Fibroblast of skin of left quadriceps (primary cell): ENCODE data around the gene TSPEAR.

Experiments used
- DNase-seq, 2 experiments: peaks; one replicate each; pipeline ENCODE4 v3.0.0-alpha.2; 2013; ENCODE audit warnings: low read depth in 2 of 2

Gene TSPEAR

GRCh38 chr21:44548381-44548780, 163.0 kb downstream of the TSPEAR start:
- no peak for DNase-seq

GRCh38 chr21:44547656-44548331, 163.6 kb downstream of the TSPEAR start:
- DNase-seq = no peak

GRCh38 chr21:44544566-44544965, 166.8 kb downstream of the TSPEAR start:
- DNase-seq = no peak

GRCh38 chr21:44542716-44543115, 168.7 kb downstream of the TSPEAR start:
- no peak for DNase-seq

- no peak for DNase-seq
Measured at GRCh38 chr21:44540741-44541288, 170.6 kb downstream of the TSPEAR start.

GRCh38 chr21:44539991-44540666, 171.2 kb downstream of the TSPEAR start, which contains the start of gene KRTAP10-1:
KRTAP10-1 (minus strand) TSS chr21:44540195; CDS start chr21:44540150, 45 bp downstream.
- DNase-seq = no peak

- DNase-seq = no peak
Measured at GRCh38 chr21:44539046-44539445, 172.3 kb downstream of the TSPEAR start.

GRCh38 chr21:44537930-44538911, 173.2 kb downstream of the TSPEAR start:
- DNase-seq = no peak

GRCh38 chr21:44535963-44536362, 175.4 kb downstream of the TSPEAR start:
- DNase-seq = no peak

- DNase-seq = no peak
Measured at GRCh38 chr21:44534688-44535087, 176.7 kb downstream of the TSPEAR start.

GRCh38 chr21:44533891-44534627, 177.3 kb downstream of the TSPEAR start:
- DNase-seq = no peak

GRCh38 chr21:44533121-44533890, 178.1 kb downstream of the TSPEAR start:
- DNase-seq = no peak

GRCh38 chr21:44532712-44533111, 178.7 kb downstream of the TSPEAR start:
- DNase-seq = no peak

GRCh38 chr21:44531606-44532564, 179.5 kb downstream of the TSPEAR start:
- no peak for DNase-seq

GRCh38 chr21:44530903-44531605, 180.3 kb downstream of the TSPEAR start:
- DNase-seq = no peak

- DNase-seq = no peak
Measured at GRCh38 chr21:44530221-44530902, 181.0 kb downstream of the TSPEAR start.

- no peak for DNase-seq
Measured at GRCh38 chr21:44529503-44530125, 181.8 kb downstream of the TSPEAR start.
